ENCODE measurements around the gene RSBN1L. TPM values are rescaled to one million over a fixed set of nuclear protein-coding genes. Genes with fewer than 3 reads are reported as not detected.

The RSBN1L gene
- total RNA-seq, 1 experiment from 2014 or later = 15.5 TPM

DNA sequence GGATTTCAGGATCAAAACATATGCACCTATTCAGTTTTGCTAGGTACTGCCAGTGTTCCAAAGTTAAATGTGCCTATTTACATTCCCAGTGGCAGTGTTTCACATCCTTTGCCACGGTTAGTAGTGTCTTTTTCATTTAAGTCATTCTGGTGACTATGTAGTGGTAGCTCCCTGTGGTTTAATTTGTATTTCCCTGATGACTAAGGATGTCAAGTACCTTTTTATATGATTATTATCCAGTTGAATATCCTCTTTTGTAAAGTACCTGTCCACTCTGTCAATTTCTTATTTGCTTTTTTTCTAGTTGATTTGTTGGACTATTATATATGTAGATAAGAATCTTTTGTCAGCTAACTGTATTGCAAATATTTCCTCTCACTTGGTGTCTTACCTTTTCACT is 56.9 kb downstream of the RSBN1L start (continued):
- no peak for TF ChIP-seq SIN3A (IDR thresholded peaks at IDR 0.05; ENCODE audit: low read depth)
- no peak for TF ChIP-seq CEBPB (IDR thresholded peaks at IDR 0.05; ENCODE audit: low read depth)
- TF ChIP-seq POLR2AphosphoS5 (IDR thresholded peaks at IDR 0.05; ENCODE audit: low read depth, low read length) = no peak
- no peak for TF ChIP-seq SP1 (IDR thresholded peaks at IDR 0.05; ENCODE audit: low read depth)
- TF ChIP-seq FOSL1 (IDR thresholded peaks at IDR 0.05; ENCODE audit: low read depth) = no peak
- no peak for TF ChIP-seq JUND (IDR thresholded peaks at IDR 0.05)
- no peak for TF ChIP-seq ELF1 (IDR thresholded peaks at IDR 0.05; ENCODE audit: borderline replicate concordance, low read depth)

DNA sequence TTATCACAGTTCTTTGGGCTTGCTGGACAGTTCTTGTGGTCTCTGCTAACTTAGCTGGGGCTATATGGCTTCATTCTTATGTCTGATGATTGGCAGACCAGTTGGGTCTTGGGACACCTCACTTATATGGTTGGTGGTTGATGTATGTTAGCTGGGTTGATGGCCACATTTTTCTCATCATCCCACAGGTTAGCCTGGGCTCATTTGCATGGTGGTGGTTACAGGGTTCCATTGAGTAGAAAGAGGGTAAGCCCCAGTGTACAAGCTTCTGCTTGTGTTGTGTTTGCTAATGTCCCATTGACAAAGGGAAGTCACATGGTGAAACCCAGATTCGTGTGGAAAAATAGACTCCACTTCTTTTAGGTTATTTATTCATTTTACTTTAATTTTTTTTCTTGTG is 61.3 kb downstream of the RSBN1L start:
- H3K9me3 ChIP-seq (ENCODE audit: control insufficient read depth in 1 of 2, insufficient read depth in 1 of 2, low read depth in 1 of 2, low read length in 2 of 2) = no peaks in the 10 kb centered on the region
- ChIA-PET CTCF (interaction anchor here (1.0 to 4.0 kb wide), 2 partner anchors 99 to 106 kb away, joined by 4 to 17 read pairs; no protein-coding TSS in a partner anchor), RAD21 (ENCODE audit: low non-redundant PET in 1 of 2, low total read pairs in 2 of 2, uncharacterized antibody in 2 of 2, unreplicated experiment in 2 of 2) (no interaction called here), POLR2A (no interaction called here)
- no peak overlapping the region for H2AFZ ChIP-seq (ENCODE audit: low read depth, low read length, poor library complexity, severe bottlenecking)
- H3K9me2 ChIP-seq (ENCODE audit: insufficient read depth) = no peaks in the 10 kb centered on the region
- DNase-seq (ENCODE audit: low read depth, low spot score) (no peak), ATAC-seq (no peak)
- H3K4me1 ChIP-seq (ENCODE audit: control insufficient read depth in 1 of 2, insufficient read depth in 2 of 2, low read length in 2 of 2) = no peaks in the 10 kb centered on the region
- no peaks in the 10 kb centered on the region for H4K20me1 ChIP-seq (ENCODE audit: insufficient read depth)
- no peak overlapping the region for H3K27ac ChIP-seq (ENCODE audit: low read depth, low read length)
- H3K4me2 ChIP-seq (ENCODE audit: low read length) = no peak overlapping the region
- no peak for TF ChIP-seq POLR2AphosphoS5 (IDR thresholded peaks at IDR 0.05; ENCODE audit: low read depth, low read length)
- no peak for TF ChIP-seq REST (IDR thresholded peaks at IDR 0.05; ENCODE audit: low read depth)
- TF ChIP-seq EGR1 (IDR thresholded peaks at IDR 0.05; ENCODE audit: low read depth) = no peak
- TF ChIP-seq, protein P1, sequence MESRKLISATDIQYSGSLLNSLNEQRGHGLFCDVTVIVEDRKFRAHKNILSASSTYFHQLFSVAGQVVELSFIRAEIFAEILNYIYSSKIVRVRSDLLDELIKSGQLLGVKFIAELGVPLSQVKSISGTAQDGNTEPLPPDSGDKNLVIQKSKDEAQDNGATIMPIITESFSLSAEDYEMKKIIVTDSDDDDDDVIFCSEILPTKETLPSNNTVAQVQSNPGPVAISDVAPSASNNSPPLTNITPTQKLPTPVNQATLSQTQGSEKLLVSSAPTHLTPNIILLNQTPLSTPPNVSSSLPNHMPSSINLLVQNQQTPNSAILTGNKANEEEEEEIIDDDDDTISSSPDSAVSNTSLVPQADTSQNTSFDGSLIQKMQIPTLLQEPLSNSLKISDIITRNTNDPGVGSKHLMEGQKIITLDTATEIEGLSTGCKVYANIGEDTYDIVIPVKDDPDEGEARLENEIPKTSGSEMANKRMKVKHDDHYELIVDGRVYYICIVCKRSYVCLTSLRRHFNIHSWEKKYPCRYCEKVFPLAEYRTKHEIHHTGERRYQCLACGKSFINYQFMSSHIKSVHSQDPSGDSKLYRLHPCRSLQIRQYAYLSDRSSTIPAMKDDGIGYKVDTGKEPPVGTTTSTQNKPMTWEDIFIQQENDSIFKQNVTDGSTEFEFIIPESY (IDR thresholded peaks at IDR 0.05; ENCODE audit: extremely low read depth, insufficient replicate concordance, low read length) = no peak
- no peak for TF ChIP-seq ELF1 (IDR thresholded peaks at IDR 0.05; ENCODE audit: borderline replicate concordance, low read depth)
- TF ChIP-seq RAD21 (IDR thresholded peaks at IDR 0.05; ENCODE audit: low read depth) = no peak
- TF ChIP-seq SRF (IDR thresholded peaks at IDR 0.05; ENCODE audit: low read depth) = no peak
- no peak for TF ChIP-seq TCF7L2 (IDR thresholded peaks at IDR 0.05; ENCODE audit: borderline replicate concordance, extremely low read depth, insufficient read depth, insufficient read length)
- TF ChIP-seq SP1 (IDR thresholded peaks at IDR 0.05; ENCODE audit: low read depth) = no peak
- no peak for TF ChIP-seq EZH2phosphoT487 (IDR thresholded peaks at IDR 0.05; ENCODE audit: borderline replicate concordance)
- TF ChIP-seq POLR2A (IDR thresholded peaks at IDR 0.05; ENCODE audit: borderline replicate concordance, extremely low read depth, insufficient read depth, insufficient read length) = no peak
- TF ChIP-seq ZFX (IDR thresholded peaks at IDR 0.05) = no peak
- TF ChIP-seq CEBPB (IDR thresholded peaks at IDR 0.05; ENCODE audit: low read depth) = no peak
- TF ChIP-seq MAX (IDR thresholded peaks at IDR 0.05) = no peak
- H3K4me3 ChIP-seq (replicated peaks in 1 of 2; ENCODE audit: low read depth in 1 of 2, low read length in 2 of 2) = no peak overlapping the region
- H3K36me3 ChIP-seq (ENCODE audit: control insufficient read depth in 1 of 2, insufficient read depth in 2 of 2, low read length in 2 of 2) = no peaks in the 10 kb centered on the region
- intact Hi-C loops (cut with micrococcal nuclease) = loop anchor here (5.0 kb wide), 1 partner anchor 320 kb away; no protein-coding TSS in a partner anchor
- H3K27me3 ChIP-seq (ENCODE audit: insufficient read depth, low read length) = no peaks in the 10 kb centered on the region
- no TSS peak for BruUV-seq (replicated peaks)
- H3K9ac ChIP-seq (ENCODE audit: low read length) = no peak overlapping the region
- H3K79me2 ChIP-seq (ENCODE audit: insufficient read depth, low read length) = peaks cover 35% of the 10 kb centered on the region

All from HCT116 (cell line).